Measurements from ENCODE around the gene RANBP3L. TPM values are rescaled to one million over a fixed set of nuclear protein-coding genes. Genes with fewer than 3 reads are reported as not detected.

RANBP3L gene
- total and polyA plus RNA-seq, 10 of the 15 experiments (the other 5 are each of a cell fraction or from before 2014, with no cell fraction given): 0.02 to 0.29 (median 0.06) TPM; not detected in 4

DNA sequence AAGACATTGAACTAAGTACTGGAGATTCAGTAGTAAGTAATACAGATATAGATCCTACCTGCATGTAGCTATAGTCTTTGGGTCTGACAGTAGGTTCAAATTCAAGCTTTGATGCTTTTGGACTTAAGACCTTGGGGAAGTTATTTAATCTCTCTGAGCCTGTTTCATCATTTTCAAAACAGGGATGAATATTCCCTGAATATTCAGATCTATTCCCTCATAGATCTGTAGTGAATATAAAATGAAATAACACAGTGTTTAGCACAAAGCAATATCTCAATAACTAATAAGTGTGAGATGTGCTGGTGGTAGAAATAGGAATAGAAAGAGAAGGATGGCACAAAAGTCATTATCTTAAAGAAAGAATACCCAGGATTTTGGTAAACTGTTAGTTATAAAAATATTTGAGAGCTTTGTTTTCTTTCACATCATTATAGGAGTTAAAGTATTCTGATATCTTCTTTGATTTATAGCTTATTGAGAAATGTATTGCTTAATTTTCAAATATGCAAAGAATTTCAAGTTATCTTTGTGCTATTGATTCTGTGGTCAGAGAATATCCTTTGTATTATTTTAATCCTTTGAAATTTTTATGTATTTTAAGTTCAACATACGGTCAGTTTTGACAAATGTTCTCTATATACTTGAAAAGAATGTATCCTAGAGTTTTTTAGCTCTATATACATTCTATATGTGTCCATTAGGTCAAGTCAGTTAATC lies 11.4 kb upstream of the RANBP3L start:
- CTCF ChIA-PET: interaction anchor here (1.0 kb wide), 2 partner anchors 30 to 234 kb away, joined by 3 read pairs; no protein-coding TSS in a partner anchor

More for the DNA sequence above, 11.4 kb upstream of the RANBP3L start:
- SMC1A ChIA-PET (ENCODE audit: uncharacterized antibody, unreplicated experiment): interaction anchor here (2.2 kb wide), 1 partner anchor 11 kb away, joined by 8 read pairs; the partner anchor contains the start of gene RANBP3L
- BruUV-seq (replicated peaks): no TSS peak
- Histone ChIP-seq H3K79me2 (ENCODE audit: control insufficient read depth, insufficient read depth, low read length) (no peaks in the 10 kb centered on the region), H2AFZ (ENCODE audit: control insufficient read depth, low read depth, low read length) (no peak overlapping the region), H3K27ac (ENCODE audit: control insufficient read depth, insufficient read depth) (no peak overlapping the region), H3K4me1 (ENCODE audit: control insufficient read depth, insufficient read depth, low read length) (no peaks in the 10 kb centered on the region), H3K4me2 (ENCODE audit: control insufficient read depth, insufficient read depth) (no peak overlapping the region), H3K36me3 (ENCODE audit: control insufficient read depth in 2 of 2, insufficient read depth in 2 of 2, low read length in 1 of 2) (no peaks in the 10 kb centered on the region), H4K20me1 (ENCODE audit: control insufficient read depth, insufficient read depth) (no peaks in the 10 kb centered on the region), H3K9ac (ENCODE audit: control insufficient read depth, insufficient read depth, low read length) (no peak overlapping the region), H3K4me3 (no peak overlapping the region), H3K9me3 (replicated peaks; ENCODE audit: control insufficient read depth, insufficient read depth, low read length) (no peaks in the 10 kb centered on the region), H3K27me3 (replicated peaks in 1 of 2; ENCODE audit: control insufficient read depth in 2 of 2, insufficient read depth in 2 of 2, low read length in 1 of 2) (0 out of 4 replicates have a peak, but pooled peaks cover 0 to 5% of the 10 kb centered on the region in 2 experiments)
- intact Hi-C loops (cut with micrococcal nuclease; ENCODE audit: unreplicated experiment) (no loop called here), in situ Hi-C loops (cut with MboI) (no loop called here)
- FAIRE-seq: no peak
- RAD21 ChIA-PET (ENCODE audit: unreplicated experiment): no interaction called here
- TF ChIP-seq, protein P1, sequence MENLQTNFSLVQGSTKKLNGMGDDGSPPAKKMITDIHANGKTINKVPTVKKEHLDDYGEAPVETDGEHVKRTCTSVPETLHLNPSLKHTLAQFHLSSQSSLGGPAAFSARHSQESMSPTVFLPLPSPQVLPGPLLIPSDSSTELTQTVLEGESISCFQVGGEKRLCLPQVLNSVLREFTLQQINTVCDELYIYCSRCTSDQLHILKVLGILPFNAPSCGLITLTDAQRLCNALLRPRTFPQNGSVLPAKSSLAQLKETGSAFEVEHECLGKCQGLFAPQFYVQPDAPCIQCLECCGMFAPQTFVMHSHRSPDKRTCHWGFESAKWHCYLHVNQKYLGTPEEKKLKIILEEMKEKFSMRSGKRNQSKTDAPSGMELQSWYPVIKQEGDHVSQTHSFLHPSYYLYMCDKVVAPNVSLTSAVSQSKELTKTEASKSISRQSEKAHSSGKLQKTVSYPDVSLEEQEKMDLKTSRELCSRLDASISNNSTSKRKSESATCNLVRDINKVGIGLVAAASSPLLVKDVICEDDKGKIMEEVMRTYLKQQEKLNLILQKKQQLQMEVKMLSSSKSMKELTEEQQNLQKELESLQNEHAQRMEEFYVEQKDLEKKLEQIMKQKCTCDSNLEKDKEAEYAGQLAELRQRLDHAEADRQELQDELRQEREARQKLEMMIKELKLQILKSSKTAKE (IDR thresholded peaks at IDR 0.05; ENCODE audit: low read depth, poor library complexity, severe bottlenecking): no peak
- TF ChIP-seq NFIC (IDR thresholded peaks at IDR 0.05; ENCODE audit: low read depth, low read length) (no peak), PAX8 (IDR thresholded peaks at IDR 0.05) (no peak), TCF3 (IDR thresholded peaks at IDR 0.05; ENCODE audit: borderline replicate concordance, insufficient read depth, low read depth, low read length) (no peak), HDGF (IDR thresholded peaks at IDR 0.05) (no peak), MTA2 (IDR thresholded peaks at IDR 0.05; ENCODE audit: low read depth) (no peak), YBX1 (IDR thresholded peaks at IDR 0.05) (no peak), WRNIP1 (IDR thresholded peaks at IDR 0.05; ENCODE audit: borderline replicate concordance, low read depth, low read length) (no peak), ZNF207 (IDR thresholded peaks at IDR 0.05; ENCODE audit: borderline replicate concordance) (no peak)
- TF ChIP-seq, protein P2, sequence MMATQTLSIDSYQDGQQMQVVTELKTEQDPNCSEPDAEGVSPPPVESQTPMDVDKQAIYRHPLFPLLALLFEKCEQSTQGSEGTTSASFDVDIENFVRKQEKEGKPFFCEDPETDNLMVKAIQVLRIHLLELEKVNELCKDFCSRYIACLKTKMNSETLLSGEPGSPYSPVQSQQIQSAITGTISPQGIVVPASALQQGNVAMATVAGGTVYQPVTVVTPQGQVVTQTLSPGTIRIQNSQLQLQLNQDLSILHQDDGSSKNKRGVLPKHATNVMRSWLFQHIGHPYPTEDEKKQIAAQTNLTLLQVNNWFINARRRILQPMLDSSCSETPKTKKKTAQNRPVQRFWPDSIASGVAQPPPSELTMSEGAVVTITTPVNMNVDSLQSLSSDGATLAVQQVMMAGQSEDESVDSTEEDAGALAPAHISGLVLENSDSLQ (IDR thresholded peaks at IDR 0.05): no peak
- no peak for DNase-seq (ENCODE audit: low read depth, low spot score)
- no peak for ATAC-seq
- POLR2A ChIA-PET: no interaction called here
- WGBS (ENCODE audit: insufficient coverage, insufficient replicate concordance, low lambda C conversion rate, missing lambda C conversion rate): 0% methylated on average over 1 of the region's 1 CpG
